DMS 273 (cell line): ENCODE results near the gene NDUFC2.
"Not testable (repeated sequence)": the region's sequence is repeated elsewhere in the genome, so short reads cannot be mapped to it uniquely, and the experiment has no call there.

Experiments used
- DNase-seq: peaks from one replicate; lab custom pipeline; 2025; ENCODE audit not compliant: unreplicated experiment; lab: John Stamatoyannopoulos, UW

Gene NDUFC2

GRCh38 chr11:78080084-78080817 is 589 bp upstream of the NDUFC2 start:
- peak; percentile 52 for DNase-seq

- DNase-seq, result peak; percentile 22
Observed at GRCh38 chr11:78078218-78079167, 1.2 kb downstream of the NDUFC2 start.

DNA sequence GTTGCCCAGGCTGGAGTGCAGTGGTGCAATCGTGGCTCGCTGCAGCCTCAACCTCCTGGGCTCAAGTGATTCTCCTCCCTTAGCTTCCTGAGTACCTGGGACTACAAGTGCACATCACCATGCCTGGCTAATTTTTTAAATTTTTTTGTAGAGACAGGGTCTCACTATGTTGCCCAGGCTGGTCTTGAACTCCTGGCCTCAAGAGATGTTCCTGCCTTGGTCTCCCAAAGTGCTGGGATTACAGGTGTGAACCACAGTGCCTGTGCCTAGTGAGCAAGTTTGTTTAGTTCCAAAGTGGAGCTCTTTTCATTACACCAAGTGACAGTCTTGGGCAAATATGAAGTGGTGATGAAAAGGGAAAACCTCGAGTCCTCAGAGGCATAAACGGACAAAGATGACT is 2.1 kb downstream of the NDUFC2 start:
- DNase-seq, result not testable (repeated sequence)

DNA sequence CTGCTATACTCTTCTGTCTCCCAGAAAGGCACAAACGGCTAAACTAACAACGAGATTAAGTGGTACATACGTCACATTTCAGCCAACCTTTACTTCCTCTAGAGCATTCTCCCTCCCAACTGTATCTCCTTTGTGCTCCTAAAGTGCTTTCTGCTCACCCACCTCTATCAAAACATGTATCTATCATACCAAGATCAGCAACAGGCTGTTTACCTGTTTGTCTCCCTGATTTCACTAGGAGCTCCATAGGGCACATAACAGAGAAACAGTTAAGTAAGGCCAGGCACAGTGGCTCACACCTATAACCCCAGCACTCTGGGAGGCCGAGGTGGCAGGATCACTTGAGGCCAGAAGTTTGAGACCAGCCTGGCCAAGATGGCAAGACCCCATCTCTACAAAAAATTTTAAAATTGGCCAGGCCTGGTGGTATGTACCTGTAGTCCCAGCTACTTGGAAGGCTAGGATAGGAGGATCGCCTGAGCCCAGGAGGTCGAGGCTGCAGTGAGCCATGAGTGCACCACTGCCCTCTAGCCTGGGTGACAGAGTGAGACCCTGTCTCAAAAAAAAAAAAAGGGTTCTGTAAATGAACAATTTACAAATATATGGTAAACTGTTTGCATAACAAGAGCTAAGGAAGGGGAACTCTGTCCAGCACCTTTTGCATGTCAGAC is 2.8 kb downstream of the NDUFC2 start:
- peak; percentile 31 for DNase-seq

DNA sequence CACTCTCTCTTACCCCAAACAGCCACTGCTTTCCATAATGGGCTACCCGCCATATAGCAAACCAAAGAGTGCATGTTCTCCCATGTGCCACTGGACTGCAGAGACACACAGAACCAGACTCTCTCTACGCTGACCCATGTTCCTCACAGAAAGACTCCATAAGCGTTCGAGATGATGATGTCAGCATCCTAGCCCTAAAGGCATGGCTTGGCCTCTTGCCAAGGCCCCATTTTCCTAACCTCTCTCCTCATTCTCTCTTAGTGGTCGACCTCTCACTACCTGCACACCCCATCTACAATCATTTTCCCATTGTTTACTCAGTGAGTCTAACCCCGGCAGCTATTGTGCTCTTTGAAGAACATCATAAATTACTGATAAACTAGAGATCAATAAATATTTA is 4.9 kb downstream of the NDUFC2 start:
- DNase-seq, result peak; percentile 29

- DNase-seq, result no peak
Observed at GRCh38 chr11:78072455-78072854, 7.2 kb downstream of the NDUFC2 start.

DNA sequence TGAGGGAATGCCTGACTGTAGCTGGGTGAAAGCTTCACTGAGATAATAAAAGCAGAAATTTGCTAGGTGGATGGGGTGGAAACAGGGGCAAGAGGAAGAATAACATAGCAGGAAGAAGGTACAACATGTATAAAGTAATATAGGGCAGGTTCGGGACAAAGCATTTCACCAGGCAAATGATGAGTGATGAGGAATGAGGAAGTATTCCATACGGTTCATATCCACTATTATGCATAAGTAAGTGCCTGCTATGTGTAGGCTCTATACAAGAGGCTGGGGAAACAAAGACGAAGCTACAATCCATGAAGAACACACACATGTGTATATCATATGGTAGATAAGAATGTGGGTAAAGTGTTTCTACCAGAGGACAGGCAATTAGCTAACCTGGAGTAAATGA is 7.9 kb downstream of the NDUFC2 start:
- no peak for DNase-seq

GRCh38 chr11:78070621-78071020 is 9.0 kb downstream of the NDUFC2 start:
- DNase-seq, result no peak

GRCh38 chr11:78069465-78069864 is 10.2 kb downstream of the NDUFC2 start:
- DNase-seq, result peak; percentile 52

DNA sequence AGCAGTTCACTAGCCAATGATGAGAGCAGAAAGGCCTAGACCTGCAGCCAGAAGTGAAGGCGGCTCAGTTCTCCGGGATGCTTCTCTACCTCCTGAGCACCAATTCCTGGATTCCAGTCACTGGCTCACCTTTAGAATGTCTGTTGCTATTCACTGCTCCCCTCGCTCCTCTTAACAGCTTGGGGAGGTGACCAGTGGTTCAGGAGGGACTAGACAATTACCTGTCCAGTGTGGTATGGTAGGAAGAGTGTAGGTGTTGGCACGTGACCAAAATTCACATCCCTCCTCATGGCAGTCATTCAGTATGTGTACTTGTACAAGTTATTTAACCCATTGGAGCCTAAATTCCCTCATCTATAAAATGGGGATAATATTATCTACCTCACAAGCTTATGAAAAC is 12.0 kb downstream of the NDUFC2 start:
- DNase-seq, result no peak

DNA sequence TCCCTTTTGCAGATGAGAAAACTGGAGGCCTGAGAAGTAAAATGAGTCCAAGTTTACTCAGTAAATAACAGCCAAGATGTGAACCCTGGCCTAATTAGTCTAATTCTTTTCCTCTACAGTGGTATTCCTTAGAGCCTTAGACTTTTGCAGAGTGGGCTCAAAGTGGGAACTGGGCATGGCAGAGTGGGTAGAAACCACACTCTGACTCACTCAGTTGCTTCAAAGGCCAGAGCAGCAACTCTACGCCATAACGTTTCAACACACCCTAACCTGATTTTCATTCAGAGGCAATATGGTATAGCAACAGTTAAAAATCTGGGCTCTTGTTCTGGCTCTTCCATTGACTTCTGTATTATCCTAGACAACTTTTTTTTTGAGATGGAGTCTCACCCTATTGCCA is 13.2 kb downstream of the NDUFC2 start:
- no peak for DNase-seq

GRCh38 chr11:78065203-78065602 is 14.5 kb downstream of the NDUFC2 start:
- DNase-seq, result no peak

- DNase-seq, result peak; percentile 52
Observed at GRCh38 chr11:78063440-78064181, 16.1 kb downstream of the NDUFC2 start, which contains the start of gene THRSP. THRSP (plus strand) TSS chr11:78063861; CDS start chr11:78063882, 21 bp downstream.

DNA sequence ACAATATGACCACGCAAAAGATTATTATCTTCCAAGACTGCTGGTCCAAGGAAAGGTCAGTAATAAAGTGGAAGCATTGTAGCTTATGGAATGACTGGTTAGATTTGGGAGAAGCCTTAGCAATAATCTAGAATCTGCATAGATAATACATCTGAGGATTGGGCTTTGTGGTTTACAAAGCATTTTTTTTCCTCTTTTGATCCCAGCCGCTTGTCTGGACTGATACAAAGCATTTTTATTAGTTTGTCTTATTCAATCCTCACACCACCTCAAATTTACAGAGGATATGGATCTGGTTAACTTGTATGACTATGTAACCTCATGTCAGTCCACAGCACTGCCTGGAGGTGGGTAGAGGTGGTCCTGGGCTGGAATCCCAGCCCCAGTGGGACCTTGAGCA is 17.0 kb downstream of the NDUFC2 start:
- DNase-seq, result no peak

DNA sequence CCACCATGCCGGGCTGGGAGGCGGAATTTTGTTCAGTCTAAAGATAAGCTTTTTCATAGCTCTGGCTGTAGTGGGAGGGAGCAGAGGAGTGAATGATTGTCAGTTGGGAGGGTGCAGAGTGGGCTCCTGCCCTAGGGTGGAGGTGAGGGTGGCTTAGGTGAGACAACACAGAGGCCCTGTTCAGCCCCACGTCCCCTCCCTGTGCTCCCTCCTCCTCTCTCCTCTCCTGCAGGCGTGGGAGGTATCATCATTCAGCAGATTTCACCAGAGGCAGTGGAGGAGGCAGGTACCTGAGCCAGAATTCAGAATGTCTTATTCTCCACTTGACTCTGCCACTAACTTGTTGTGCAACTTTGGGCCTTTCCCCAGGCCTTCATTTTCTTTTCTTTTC is 17.7 kb downstream of the NDUFC2 start:
- DNase-seq, result no peak

- DNase-seq, result peak; percentile 68
Observed at GRCh38 chr11:78061088-78061920, 18.4 kb downstream of the NDUFC2 start.

DNA sequence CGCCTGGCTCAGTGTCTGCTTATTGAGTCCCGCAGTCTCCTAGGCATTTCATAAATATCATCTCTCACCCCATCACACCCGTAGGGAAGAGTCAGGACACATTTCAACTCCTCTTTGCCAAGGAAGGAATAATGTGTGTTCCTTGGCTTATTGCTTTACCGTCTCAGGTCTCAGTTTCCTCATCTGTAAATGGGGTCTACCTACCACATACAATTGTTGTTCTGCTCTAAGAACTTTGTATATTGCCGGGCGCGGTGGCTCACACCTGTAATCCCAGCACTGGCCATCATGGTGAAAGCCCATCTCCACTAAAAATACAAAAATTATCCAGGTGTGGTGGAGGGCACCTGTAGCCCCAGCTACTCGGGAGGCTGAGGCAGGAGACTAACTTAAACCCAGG is 19.1 kb downstream of the NDUFC2 start:
- no peak for DNase-seq

DNA sequence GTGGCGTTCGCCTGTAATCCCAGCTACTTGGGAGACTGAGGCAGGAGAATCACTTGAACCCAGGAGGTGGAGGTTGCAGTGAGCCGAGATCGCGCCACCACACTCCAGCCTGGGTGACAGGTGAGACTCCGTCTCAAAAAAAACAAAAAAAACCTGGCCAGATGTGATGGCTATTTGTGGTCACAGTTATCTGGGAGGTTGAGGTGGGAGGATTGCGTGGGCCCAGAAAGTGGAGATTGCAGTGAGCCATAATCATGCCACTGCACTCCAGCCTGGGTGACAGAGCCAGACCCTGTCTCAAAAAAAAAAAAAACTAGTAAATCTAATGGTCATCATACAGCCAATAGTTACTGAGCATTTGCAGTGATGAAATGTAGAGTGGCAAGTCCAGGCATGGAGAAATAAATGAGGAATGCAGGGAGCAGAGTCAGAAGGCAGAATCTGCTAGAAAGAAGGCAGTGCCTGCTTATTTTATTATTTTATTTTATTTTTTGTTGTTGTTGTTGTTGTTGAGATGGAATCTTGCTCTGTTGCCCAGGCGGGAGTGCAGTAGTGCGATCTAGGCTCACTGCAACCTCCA is 19.8 kb downstream of the NDUFC2 start:
- DNase-seq, result not testable (repeated sequence)

DNA sequence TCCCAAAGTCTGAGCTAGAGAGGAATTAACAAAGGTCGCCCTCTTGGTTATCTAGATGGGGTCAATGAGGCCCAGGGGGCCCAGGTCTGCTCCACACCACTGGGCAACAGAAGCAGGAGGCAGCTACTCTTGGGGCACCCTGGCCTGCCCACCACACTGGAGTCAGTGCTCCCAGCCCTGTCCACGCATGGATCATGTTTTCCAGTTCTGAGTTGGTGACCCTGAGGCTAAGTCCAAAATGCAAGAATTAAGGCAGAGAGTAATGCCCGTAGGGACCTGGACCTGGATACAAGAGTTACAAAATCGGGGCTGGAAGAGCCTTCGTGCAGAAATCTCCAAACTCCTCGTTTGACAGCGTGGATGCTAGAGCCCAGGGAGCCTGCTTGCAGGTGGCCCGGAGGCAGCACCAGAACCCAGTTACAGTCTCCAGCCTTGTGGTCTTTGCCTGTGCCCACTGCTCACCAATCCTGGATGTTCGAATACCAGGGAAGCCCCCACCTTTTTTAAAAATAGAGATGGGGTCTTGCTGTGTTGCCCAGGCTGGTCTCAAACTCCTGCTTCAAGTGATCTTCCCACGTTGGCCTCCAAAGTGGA is 22.1 kb downstream of the NDUFC2 start:
- DNase-seq, result no peak
